GDM1 (cell line): ENCODE data around the gene SLC22A23.
"Not testable (repeated sequence)": the region's sequence is repeated elsewhere in the genome, so short reads cannot be mapped to it uniquely, and the experiment has no call there.

ENCODE experiments used
- DNase-seq: peaks from one replicate; lab custom pipeline; 2025; lab: John Stamatoyannopoulos, UW

The SLC22A23 gene

GRCh38 chr6:3403238-3404173 is 53.3 kb downstream of the SLC22A23 start:
- DNase-seq = no peak

GRCh38 chr6:3402310-3403237 is 54.3 kb downstream of the SLC22A23 start:
- no peak for DNase-seq

GRCh38 chr6:3400162-3400561 is 56.7 kb downstream of the SLC22A23 start:
- DNase-seq = no peak

- no peak for DNase-seq
These were observed 57.8 kb downstream of the SLC22A23 start for GRCh38 chr6:3398755-3399696.

GRCh38 chr6:3398165-3398562 is 58.7 kb downstream of the SLC22A23 start:
- no peak for DNase-seq

- DNase-seq = no peak
These were observed 59.4 kb downstream of the SLC22A23 start for GRCh38 chr6:3397229-3398164.

GRCh38 chr6:3396503-3397180 is 60.2 kb downstream of the SLC22A23 start:
- DNase-seq = no peak

GRCh38 chr6:3394671-3395070 is 62.2 kb downstream of the SLC22A23 start:
- no peak for DNase-seq

GRCh38 chr6:3393836-3394202 is 63.0 kb downstream of the SLC22A23 start:
- no peak for DNase-seq

GRCh38 chr6:3392930-3393835 is 63.7 kb downstream of the SLC22A23 start:
- no peak for DNase-seq

GRCh38 chr6:3391902-3392458 is 64.9 kb downstream of the SLC22A23 start:
- no peak for DNase-seq

GRCh38 chr6:3390698-3391097 is 66.2 kb downstream of the SLC22A23 start:
- DNase-seq = no peak

- no peak for DNase-seq
These were observed 67.3 kb downstream of the SLC22A23 start for GRCh38 chr6:3389390-3390167.

GRCh38 chr6:3388786-3389185 is 68.1 kb downstream of the SLC22A23 start:
- DNase-seq = no peak

GRCh38 chr6:3386374-3386857 is 70.4 kb downstream of the SLC22A23 start:
- DNase-seq = no peak

GRCh38 chr6:3385660-3386151 is 71.1 kb downstream of the SLC22A23 start:
- no peak for DNase-seq

GRCh38 chr6:3385181-3385580 is 71.7 kb downstream of the SLC22A23 start:
- DNase-seq = not testable (repeated sequence)
